K562 (cell line): ENCODE measurements around the gene ZNF668. TPM values are rescaled to one million over a fixed set of nuclear protein-coding genes. Genes with fewer than 3 reads are reported as not detected.

Experiments
- EHMT2 ChIP-seq: fragments of 450-650 bp; IDR thresholded peaks from 2 replicates; pipeline ENCODE4 v1.6.1; 2018; ENCODE audit warnings: antibody characterized with exemption
- OTX1 ChIP-seq: fragments of 450-650 bp; formaldehyde crosslinking; IDR thresholded peaks from 2 replicates; pipeline ENCODE4 v1.4.0; 2022; ENCODE audit warnings: mild to moderate bottlenecking
- RBM15 ChIP-seq: fragments of 200-400 bp; formaldehyde crosslinking; IDR thresholded peaks from 2 replicates; pipeline ENCODE4 v1.6.1; 2018; ENCODE audit warnings: mild to moderate bottlenecking, low read length, moderate library complexity; ENCODE audit not compliant: insufficient read depth
- SETDB1 ChIP-seq: IDR thresholded peaks from one replicate; pipeline ENCODE4 v1.6.1; 2012; ENCODE audit warnings: low read length, control low read depth, inconsistent platforms
- SMAD4 ChIP-seq: fragments of 250-450 bp; sonication (Bioruptor Pico); conservative IDR thresholded peaks from 2 replicates; pipeline ENCODE4 v1.8.0; 2021; ENCODE audit warnings: inconsistent platforms, mild to moderate bottlenecking, moderate library complexity
- TEAD4 ChIP-seq, 2 experiments: sonication (generic) in 1 of 2; formaldehyde crosslinking in 1 of 2; IDR thresholded peaks; 2 replicates each; pipeline versions ENCODE4 v1.6.1 to v1.8.0; 2012 to 2022; ENCODE audit warnings: borderline replicate concordance in 1 of 2, inconsistent platforms in 1 of 2, low read length in 1 of 2, mild to moderate bottlenecking in 1 of 2, missing genetic modification reagents in 1 of 2
- ZHX1 ChIP-seq: fragments of 150-350 bp; conservative IDR thresholded peaks from 2 replicates; pipeline ENCODE4 v1.6.1; 2014; ENCODE audit warnings: low read length
- ZNF277 ChIP-seq: fragments of 250-450 bp; sonication (Bioruptor Pico); IDR thresholded peaks from 2 replicates; pipeline ENCODE4 v1.8.0; 2022; ENCODE audit warnings: inconsistent platforms, mild to moderate bottlenecking, moderate library complexity, borderline replicate concordance
- polyA plus RNA-seq, 8 experiments: library from polyadenylated mRNA; depleted of rRNA in 4 of 8; stranded (reverse) in 5 of 8; unstranded in 3 of 8; fragments of >200 nt; fragmentation: Nextera tagmentation in 2 of 8; fragmentation: Illumina TruSeq in 1 of 8; extraction: Ambion mirVana in 2 of 8; extraction: Trizol in 1 of 8; gene quantifications; 2 replicates each; pipeline versions ENCODE4 v1.2.1 to v1.2.3, GENCODE V29; 2011 to 2014; ENCODE audit warnings: inconsistent platforms in 1 of 8, missing spikeins in 1 of 8
- total RNA-seq, 7 experiments: library from RNA; depleted of rRNA in 6 of 7; stranded (reverse); fragments of >200 nt in 6 of 7; fragmentation: Illumina TruSeq in 2 of 7; extraction: Trizol in 2 of 7; gene quantifications; 2 replicates each; pipeline versions ENCODE4 v1.2.1 to v1.2.3, GENCODE V29; 2011 to 2021; ENCODE audit warnings: low replicate concordance in 1 of 7
- TF ChIP-seq, protein P1 (sequence below), 3 experiments: fragments of 200-800 bp in 1 of 3; fragments of 250-450 bp in 1 of 3; fragments of 450-650 bp in 1 of 3; sonication (Bioruptor Pico) in 1 of 3; sonication (Bioruptor generic) in 1 of 3; formaldehyde crosslinking in 1 of 3; IDR thresholded peaks; 2 replicates each; pipeline versions ENCODE4 v1.6.1 to v1.8.0; 2016 to 2022; ENCODE audit warnings: mild to moderate bottlenecking in 2 of 3, missing genetic modification characterization in 2 of 3, missing compliant biosample characterization in 1 of 3, moderate library complexity in 1 of 3
- TF ChIP-seq, protein P2 (sequence below): fragments of 250-450 bp; sonication (Bioruptor Pico); IDR thresholded peaks from 2 replicates; pipeline ENCODE4 v1.5.0; 2021
- TF ChIP-seq, protein P3 (sequence below), 2 experiments: IDR thresholded peaks; 2 replicates each; pipeline ENCODE4 v1.6.1; 2012; ENCODE audit warnings: improper control_type of control experiment in 2 of 2, low read depth in 2 of 2, low read length in 2 of 2, borderline replicate concordance in 1 of 2
- TF ChIP-seq, protein P4 (sequence below): sonication (generic); formaldehyde crosslinking; IDR thresholded peaks from 2 replicates; pipeline ENCODE4 v1.8.1; 2023; ENCODE audit warnings: mild to moderate bottlenecking, missing genetic modification reagents

ZNF668 gene
- total and polyA plus RNA-seq, 9 of the 15 experiments (the other 6 are each of a cell fraction or from before 2014, with no cell fraction given): 0.04 to 15.3 (median 3.8) TPM; not detected in 1

DNA sequence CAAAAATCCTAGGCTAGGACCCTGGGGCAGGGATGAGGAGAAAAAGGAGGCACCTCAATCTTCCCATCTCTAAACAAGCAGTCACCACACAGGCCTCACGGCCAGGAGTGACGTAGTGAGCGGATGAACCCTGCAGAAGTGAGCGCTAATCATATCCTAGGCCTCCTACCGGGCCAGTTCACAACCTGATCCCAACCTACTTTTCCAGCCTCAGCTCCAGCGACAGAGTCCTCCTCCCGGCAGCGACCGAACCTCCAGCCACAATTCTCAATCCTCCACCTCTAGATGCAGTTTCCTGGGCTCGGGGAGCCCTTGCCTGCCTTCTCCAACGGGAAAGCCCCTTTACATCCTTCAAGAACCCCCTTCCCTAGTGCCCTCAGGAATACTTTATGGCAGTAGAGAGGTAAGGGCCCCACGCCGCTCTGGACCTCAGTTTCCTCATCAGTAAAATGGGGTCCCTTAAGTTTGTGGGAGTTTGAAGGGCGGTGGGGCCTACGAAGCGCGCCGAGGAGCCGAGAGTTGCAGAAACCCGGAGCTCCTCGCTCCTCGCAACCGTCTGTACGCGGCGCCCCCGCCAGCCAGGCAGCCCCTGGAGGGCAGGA lies 1.4 kb downstream of the ZNF668 start (continued):
- no peak for TF ChIP-seq RBM15
- no peak for TF ChIP-seq EHMT2
- TF ChIP-seq, protein P1, sequence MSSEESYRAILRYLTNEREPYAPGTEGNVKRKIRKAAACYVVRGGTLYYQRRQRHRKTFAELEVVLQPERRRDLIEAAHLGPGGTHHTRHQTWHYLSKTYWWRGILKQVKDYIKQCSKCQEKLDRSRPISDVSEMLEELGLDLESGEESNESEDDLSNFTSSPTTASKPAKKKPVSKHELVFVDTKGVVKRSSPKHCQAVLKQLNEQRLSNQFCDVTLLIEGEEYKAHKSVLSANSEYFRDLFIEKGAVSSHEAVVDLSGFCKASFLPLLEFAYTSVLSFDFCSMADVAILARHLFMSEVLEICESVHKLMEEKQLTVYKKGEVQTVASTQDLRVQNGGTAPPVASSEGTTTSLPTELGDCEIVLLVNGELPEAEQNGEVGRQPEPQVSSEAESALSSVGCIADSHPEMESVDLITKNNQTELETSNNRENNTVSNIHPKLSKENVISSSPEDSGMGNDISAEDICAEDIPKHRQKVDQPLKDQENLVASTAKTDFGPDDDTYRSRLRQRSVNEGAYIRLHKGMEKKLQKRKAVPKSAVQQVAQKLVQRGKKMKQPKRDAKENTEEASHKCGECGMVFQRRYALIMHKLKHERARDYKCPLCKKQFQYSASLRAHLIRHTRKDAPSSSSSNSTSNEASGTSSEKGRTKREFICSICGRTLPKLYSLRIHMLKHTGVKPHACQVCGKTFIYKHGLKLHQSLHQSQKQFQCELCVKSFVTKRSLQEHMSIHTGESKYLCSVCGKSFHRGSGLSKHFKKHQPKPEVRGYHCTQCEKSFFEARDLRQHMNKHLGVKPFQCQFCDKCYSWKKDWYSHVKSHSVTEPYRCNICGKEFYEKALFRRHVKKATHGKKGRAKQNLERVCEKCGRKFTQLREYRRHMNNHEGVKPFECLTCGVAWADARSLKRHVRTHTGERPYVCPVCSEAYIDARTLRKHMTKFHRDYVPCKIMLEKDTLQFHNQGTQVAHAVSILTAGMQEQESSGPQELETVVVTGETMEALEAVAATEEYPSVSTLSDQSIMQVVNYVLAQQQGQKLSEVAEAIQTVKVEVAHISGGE (CRISPR knock-in tag; IDR thresholded peaks at IDR 0.05): no peak
- TF ChIP-seq, protein P2, sequence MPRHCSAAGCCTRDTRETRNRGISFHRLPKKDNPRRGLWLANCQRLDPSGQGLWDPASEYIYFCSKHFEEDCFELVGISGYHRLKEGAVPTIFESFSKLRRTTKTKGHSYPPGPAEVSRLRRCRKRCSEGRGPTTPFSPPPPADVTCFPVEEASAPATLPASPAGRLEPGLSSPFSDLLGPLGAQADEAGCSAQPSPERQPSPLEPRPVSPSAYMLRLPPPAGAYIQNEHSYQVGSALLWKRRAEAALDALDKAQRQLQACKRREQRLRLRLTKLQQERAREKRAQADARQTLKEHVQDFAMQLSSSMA (CRISPR knock-in tag): no peak
- TF ChIP-seq TEAD4 (IDR thresholded peaks at IDR 0.05; ENCODE audit: low read length): no peak
- no peak for TF ChIP-seq TEAD4 (CRISPR knock-in tag; IDR thresholded peaks at IDR 0.05; ENCODE audit: borderline replicate concordance)
- no peak for TF ChIP-seq ZNF277 (CRISPR knock-in tag)
- no peak for TF ChIP-seq SETDB1
- TF ChIP-seq ZHX1: no peak
- TF ChIP-seq, protein P3, sequence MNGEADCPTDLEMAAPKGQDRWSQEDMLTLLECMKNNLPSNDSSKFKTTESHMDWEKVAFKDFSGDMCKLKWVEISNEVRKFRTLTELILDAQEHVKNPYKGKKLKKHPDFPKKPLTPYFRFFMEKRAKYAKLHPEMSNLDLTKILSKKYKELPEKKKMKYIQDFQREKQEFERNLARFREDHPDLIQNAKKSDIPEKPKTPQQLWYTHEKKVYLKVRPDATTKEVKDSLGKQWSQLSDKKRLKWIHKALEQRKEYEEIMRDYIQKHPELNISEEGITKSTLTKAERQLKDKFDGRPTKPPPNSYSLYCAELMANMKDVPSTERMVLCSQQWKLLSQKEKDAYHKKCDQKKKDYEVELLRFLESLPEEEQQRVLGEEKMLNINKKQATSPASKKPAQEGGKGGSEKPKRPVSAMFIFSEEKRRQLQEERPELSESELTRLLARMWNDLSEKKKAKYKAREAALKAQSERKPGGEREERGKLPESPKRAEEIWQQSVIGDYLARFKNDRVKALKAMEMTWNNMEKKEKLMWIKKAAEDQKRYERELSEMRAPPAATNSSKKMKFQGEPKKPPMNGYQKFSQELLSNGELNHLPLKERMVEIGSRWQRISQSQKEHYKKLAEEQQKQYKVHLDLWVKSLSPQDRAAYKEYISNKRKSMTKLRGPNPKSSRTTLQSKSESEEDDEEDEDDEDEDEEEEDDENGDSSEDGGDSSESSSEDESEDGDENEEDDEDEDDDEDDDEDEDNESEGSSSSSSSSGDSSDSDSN (IDR thresholded peaks at IDR 0.05; ENCODE audit: borderline replicate concordance in 1 of 2, low read depth in 2 of 2, low read length in 2 of 2): peak; percentile 20 to 72; a peak in 2 of 4 replicates
- TF ChIP-seq SMAD4 (CRISPR knock-in tag): no peak
- TF ChIP-seq OTX1: no peak
- TF ChIP-seq, protein P4, sequence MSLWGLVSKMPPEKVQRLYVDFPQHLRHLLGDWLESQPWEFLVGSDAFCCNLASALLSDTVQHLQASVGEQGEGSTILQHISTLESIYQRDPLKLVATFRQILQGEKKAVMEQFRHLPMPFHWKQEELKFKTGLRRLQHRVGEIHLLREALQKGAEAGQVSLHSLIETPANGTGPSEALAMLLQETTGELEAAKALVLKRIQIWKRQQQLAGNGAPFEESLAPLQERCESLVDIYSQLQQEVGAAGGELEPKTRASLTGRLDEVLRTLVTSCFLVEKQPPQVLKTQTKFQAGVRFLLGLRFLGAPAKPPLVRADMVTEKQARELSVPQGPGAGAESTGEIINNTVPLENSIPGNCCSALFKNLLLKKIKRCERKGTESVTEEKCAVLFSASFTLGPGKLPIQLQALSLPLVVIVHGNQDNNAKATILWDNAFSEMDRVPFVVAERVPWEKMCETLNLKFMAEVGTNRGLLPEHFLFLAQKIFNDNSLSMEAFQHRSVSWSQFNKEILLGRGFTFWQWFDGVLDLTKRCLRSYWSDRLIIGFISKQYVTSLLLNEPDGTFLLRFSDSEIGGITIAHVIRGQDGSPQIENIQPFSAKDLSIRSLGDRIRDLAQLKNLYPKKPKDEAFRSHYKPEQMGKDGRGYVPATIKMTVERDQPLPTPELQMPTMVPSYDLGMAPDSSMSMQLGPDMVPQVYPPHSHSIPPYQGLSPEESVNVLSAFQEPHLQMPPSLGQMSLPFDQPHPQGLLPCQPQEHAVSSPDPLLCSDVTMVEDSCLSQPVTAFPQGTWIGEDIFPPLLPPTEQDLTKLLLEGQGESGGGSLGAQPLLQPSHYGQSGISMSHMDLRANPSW (CRISPR knock-in tag): no peak
